ENCODE data around the gene RAD51B.

The RAD51B gene

DNA sequence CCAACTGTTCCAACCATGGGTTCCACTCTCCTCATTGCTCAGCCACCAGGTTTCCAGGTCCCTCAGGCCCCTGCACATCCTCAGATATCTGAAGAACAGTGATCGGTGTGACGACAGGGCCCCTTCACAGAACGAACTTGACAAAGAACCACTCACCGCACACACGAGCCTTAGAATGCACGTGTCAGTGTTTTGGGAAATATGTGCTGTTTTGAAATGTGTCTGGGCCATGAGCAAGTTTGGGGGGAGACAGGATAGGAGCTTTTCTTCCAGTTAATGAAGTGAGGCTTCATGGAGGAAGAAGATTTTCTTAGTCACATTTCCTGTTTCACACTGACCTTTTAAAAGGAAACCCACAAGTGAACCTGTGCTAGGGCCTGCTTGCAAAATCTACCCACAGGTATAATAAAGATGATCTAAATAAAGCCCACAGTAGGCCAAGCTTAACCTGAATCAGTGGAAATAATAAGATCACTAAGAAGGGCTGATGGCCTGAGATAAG lies 914.7 kb downstream of the RAD51B start:
- no peak for DNase-seq

GRCh38 chr14:68735856-68736255 lies 916.3 kb downstream of the RAD51B start:
- no peak for DNase-seq

DNA sequence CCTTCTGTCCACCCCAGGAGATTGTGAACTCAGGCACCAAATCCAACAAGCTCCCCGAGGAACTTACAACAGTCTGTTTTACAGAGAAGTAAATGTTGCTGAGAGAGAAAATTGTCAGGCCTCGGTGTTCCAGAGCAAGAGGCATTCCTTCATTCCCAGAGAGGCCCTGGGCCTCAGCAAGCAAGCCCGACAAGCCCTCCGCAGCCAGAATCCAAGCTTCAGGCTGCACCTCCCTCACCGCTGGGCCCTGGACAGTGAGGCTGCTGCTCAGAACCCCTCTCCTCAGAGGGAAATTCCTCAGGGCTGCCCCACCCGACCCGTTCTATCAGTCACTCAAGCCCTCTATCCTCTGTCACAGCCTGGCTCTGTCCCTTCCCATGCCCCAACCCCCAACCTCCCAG lies 916.9 kb downstream of the RAD51B start:
- no peak for DNase-seq

DNA sequence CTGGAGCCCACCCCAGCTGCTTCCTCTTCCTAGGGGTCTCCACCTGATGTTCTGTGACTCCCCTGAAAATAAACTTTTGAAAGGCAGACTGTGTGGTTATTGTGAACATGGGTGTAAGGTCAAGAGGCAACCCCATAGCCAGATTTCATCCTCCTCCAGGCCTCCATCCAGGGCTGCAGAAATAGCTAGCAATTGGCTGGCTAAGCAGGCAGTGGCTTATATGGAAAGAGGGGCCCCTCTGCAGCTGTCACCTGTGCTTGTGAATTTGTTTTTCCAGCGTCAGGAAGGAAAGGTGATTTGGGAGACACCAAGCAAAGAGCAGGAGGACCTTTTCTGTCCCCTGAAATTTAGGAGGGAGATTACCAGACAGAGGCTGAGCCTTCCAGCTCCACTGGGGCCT lies 917.5 kb downstream of the RAD51B start:
- DNase-seq: no peak

GRCh38 chr14:68738559-68738958 lies 919.0 kb downstream of the RAD51B start:
- DNase-seq: no peak

- DNase-seq: no peak
Measured at GRCh38 chr14:68739701-68740100, 920.1 kb downstream of the RAD51B start.

DNA sequence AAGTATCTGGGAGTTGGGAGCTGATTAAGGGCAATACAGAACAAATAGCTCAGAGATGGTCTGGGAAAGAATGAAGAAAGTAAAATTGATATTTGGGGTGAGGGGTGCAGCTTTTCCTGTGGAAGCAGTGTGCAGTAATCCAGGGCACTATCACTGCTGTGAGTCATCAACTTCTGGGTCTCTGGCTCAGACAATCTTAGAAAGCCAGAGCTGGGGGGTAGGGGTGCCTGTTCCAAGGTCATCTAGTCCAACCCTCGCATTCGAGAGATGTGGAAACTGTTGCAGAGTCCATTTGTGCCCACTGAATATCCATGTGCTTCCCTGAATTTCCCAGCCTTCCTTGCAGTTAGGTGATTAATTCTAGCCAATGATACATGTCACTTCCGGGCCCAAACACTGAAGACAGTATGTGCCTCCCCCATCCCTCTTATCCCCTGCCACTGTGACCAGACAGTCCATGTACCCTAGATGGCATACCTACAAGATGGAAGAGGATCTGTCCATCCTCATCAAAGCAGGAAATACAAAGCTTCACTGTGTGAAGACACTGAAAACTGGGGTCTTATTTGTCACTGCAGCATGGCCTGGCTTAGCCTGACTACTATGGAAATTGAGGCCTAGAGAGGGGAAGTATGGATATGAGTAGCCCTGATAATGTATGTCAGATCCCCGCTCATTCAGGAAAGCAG lies 921.4 kb downstream of the RAD51B start:
- no peak for DNase-seq

DNA sequence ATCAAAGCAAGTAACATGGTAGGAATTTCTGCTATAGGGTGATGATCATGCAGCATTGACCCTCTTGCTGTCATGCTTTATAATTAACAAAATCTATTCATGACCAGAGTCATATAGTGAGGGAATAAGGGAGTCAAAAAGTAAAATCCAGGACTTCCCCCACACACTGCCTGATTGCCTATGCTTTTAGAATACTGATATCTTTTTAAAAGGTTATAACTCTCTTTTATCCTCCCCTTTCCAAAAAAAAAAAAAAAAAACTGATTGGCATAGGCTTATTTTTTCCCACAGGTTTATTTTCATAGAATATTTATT lies 921.9 kb downstream of the RAD51B start:
- DNase-seq: no peak

- no peak for DNase-seq
Measured at GRCh38 chr14:68741839-68742470, 922.4 kb downstream of the RAD51B start.

- DNase-seq: no peak
Measured at GRCh38 chr14:68744613-68745012, 925.0 kb downstream of the RAD51B start.

DNA sequence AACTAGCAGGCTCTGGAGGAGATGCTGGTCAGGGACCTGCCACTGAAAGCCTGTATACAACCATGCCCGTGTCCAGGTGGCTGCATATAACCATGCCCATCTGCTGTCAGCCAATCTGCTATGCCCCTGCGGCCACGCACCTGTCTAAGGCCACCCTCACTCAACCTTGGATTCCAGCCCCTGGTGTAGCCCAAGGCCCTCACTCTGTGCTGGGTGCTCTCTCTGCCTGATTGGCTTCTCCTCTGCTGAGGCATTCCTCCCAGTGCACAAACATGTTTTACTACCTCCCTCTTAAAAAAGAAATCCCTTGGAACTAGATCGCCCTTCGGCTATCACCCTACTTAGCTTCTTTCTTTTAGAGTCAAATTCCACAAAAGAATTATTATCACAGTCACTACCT lies 927.8 kb downstream of the RAD51B start:
- DNase-seq: no peak

- DNase-seq: no peak
Measured at GRCh38 chr14:68748260-68748659, 928.7 kb downstream of the RAD51B start.

GRCh38 chr14:68748691-68749090 lies 929.1 kb downstream of the RAD51B start:
- DNase-seq: no peak

DNA sequence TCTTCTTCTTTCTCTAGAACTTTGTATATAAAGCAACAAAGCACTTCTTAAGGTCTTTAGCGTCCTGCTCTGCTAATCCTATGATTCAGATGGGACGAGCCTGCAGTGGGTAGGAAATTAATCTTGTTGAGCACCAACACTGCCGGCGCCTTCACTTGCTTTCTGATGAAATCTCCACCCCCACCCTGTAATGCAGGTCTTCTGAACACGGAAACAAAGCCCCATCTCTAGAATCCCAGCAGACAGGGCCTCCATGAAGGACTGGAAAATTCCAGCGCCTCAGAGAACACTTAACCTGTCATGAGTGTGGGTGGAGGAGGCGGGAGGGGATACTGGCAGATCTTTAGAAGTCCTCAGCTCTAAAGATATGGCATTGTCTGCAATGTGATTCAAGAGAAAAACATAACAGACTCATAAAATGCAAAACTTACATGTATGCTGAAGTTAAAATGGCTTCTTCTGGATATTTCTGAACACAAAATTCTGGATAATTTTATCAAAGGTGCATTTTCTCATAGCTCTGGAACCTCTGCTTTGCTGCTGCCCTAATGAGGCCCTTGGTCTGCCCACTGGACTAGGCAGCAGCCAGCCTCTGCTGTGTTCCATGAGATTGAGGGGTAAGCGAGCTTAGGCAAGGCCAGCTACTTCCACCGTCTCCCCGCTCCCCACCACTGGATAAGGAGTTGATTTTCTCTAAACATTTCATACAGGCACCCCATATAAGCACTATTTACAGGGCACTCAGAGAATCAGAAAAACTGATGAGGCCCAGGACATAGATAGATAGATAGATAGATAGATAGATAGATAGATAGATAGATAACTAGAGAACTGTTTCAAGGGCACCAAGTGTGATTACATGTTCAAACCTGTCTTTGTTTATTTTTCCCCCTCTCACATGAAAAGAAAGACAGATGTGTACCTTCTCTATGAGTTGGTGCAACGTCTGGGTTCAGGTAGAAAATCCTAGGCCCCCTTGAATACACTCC lies 930.2 kb downstream of the RAD51B start:
- DNase-seq: no peak

DNA sequence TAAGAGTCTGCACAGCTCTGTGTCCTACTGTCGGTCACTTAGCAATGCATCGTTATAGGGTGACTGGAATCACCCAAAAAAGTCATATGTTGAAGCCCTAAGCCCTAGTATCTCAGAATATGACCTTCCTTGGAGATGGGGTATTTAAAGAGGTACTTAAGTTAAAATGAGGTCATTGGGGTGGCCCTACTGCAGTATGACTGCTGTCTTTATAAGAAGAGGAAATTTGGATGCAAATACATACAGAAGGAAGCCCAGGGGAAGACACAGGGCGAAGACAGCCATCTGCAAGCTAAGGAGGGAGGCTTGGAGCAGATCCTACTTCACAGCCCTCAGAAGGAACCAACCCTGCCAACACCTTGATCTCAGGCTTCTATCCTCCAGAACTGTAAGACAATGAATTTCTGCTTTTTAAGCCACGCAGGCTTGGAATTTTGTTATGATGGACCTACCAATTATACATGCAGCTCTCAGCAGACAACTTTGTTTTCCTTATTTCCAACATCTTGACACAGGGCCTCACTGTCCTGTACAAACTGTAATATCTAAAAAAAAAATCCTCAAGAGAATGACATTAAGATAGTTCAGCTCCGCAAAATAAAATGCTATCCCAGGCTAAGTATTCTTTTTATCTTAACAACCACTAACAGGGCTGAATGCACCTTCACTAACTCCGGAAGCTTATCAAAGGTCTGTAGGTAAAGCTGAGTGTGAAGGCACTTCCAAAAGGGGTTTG lies 932.9 kb downstream of the RAD51B start:
- DNase-seq: no peak

DNA sequence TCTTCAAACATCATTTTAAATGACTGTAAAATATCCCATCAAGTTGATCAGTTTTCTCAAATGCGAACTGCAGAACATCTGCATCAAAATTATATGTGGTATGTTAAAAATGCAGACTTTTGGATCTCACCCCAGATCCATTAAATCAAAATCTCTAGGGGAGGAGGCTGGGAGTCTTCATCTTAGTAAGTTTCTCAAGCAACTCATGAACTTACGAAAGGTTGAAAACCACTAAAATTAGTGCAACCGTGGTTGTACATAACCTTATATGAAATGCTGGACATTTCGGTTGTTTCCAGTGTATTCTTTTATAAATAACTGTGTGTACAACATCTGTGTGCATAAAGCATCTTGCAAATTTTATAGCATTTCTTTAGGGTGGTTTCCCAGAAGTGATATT lies 934.1 kb downstream of the RAD51B start:
- DNase-seq: no peak

DNA sequence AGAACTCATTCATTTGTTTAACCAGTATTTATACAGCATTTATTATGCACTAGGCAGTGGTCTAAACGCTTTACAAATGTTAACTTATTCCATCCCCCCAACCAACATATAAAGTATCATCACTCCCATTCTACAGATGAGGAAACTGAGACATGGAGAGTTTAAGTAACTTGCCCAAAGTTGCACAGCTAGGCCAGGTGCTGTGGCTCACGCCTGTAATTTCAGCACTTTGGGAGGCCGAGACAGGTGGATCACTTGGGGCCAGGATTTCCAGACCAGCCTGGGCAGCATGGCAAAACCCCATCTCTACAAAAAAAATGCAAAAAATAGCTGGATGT lies 935.4 kb downstream of the RAD51B start:
- no peak for DNase-seq

DNA sequence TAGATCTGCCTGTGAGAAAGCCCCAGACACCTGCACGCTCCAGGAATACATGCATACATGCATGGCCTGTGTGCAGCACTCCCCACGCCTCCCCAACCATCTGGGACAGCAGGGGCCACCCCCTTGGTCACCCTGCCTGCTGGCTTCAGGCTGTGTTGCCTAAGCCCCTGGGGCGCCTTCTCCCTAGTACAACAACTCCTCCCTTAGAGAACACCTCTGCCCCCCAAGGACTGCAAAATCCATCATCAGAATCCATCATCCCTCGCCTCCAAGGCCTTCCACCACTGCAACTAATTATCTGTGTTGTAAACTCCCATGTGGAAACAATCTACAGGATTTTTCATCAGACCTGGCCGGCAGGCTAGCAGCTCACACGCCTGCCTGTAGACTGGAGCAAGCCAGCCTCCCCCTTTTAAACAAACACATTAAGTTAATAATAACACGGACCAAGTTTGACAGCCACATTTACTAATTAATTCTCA lies 936.5 kb downstream of the RAD51B start:
- no peak for DNase-seq

DNA sequence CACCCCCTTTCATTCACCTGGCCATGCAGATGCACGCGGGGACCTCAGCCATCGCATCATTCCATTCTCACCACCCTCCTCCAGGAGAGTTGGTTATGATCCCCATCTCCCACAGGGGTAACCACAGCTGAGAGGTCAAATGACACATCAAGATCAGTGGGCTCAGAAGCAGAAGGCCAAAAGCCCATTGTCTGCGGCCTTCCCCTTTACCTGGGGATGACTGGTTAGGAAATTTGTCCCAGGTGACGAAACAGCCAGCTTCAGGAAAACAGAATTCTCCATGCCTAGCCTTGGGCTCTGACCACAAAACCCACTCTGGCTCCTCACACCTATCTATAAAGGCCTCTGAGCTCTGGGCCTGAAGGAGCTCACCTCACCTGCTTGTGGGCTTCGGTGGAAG lies 937.2 kb downstream of the RAD51B start:
- no peak for DNase-seq

DNA sequence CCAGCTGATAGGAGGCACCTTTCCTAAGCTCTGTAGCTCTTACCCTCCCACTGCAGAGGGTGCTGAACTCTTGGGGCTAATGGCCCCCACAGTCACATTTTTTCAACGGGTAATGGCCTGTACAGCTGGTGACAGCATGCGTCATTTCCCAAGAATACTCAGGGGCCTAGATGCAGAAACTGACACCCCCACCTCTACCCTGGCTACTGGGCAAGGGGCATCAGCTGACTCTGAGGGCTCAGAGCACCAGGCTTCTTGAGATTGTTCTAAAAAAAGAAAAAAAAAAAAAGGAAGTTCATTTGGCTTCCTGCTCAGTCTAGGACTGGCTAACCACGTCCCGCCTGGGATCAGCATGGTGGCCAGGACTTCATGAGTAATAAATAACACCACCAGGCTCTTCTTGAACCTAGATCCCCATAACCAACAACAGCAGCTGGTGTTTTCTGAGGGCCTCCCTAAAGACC lies 938.1 kb downstream of the RAD51B start:
- DNase-seq: no peak

DNA sequence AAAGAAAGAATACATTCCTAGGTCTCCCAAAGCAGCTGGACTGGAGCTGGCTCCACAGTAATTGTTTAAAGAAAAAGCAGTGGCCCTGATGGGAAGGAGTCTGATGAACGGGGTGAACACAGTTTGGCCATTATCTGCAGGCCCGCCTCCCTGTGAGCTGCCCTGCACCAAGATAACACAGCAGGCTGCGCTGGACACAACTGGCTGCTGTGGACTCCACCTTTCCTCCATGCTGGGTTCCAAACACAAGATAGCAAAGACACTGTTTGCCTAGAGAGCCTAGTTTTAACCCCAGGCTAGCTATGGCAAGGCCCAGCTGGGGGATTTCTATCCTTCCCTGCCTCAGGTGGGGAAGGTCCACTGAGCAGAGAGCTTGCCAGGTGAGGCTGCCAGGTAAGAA lies 938.7 kb downstream of the RAD51B start:
- DNase-seq: no peak

- no peak for DNase-seq
Measured at GRCh38 chr14:68759017-68759560, 939.5 kb downstream of the RAD51B start.

DNA sequence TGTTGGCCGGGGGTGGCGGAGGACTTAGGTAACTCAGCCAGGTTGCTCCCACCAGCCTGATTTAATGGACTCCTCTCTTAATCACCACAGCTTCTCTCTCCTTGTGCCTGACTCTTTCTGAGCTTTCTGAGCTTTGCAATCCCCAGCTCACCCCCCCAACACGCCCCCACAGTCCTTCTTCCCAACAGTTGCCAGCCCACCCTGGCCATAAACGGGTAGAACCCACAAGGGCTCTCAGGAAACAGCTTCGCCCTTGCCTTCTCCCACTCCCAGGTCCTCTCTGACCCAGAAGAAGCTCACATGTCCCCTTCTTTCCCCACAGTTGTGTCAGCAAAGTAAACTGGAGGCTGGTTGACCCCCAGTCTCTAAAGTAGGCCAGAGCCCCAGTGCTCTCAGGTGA lies 940.4 kb downstream of the RAD51B start:
- DNase-seq: no peak
